Stimulated activated CD4-positive, alpha-beta T cell treated with anti-CD3 and anti-CD28 coated beads, Interleukin-4, amount 100 ng/mL, for 24 hours (primary cell): ENCODE measurements around the gene WNT9B.

ENCODE experiments used
- DNase-seq: peaks from one replicate; pipeline ENCODE4 v3.0.0-alpha.2; 2020

The WNT9B gene

GRCh38 chr17:46851029-46851741 lies at the start of gene WNT9B:
Gene WNT9B (plus strand): TSS chr17:46851583. CDS start chr17:46851639, 56 bp downstream.
- no peak for DNase-seq

- DNase-seq: no peak
These were observed 48.6 kb upstream of the WNT9B start for GRCh38 chr17:46802800-46803199.

- DNase-seq: no peak
These were observed 47.8 kb upstream of the WNT9B start for GRCh38 chr17:46803544-46803943.

GRCh38 chr17:46805771-46806170 lies 45.6 kb upstream of the WNT9B start:
- DNase-seq: no peak

- DNase-seq: no peak
These were observed 42.2 kb upstream of the WNT9B start for GRCh38 chr17:46809110-46809571.

GRCh38 chr17:46810837-46811236 lies 40.5 kb upstream of the WNT9B start:
- DNase-seq: no peak

- DNase-seq: no peak
These were observed 39.3 kb upstream of the WNT9B start for GRCh38 chr17:46811978-46812583.

GRCh38 chr17:46812624-46813318 lies 38.6 kb upstream of the WNT9B start:
- no peak for DNase-seq

GRCh38 chr17:46813920-46814319 lies 37.5 kb upstream of the WNT9B start:
- no peak for DNase-seq

GRCh38 chr17:46814446-46814845 lies 36.9 kb upstream of the WNT9B start:
- no peak for DNase-seq

GRCh38 chr17:46815474-46816353 lies 35.7 kb upstream of the WNT9B start:
- no peak for DNase-seq

GRCh38 chr17:46817151-46817900 lies 34.1 kb upstream of the WNT9B start:
- DNase-seq: no peak

GRCh38 chr17:46817901-46818209 lies 33.5 kb upstream of the WNT9B start:
- no peak for DNase-seq

GRCh38 chr17:46818316-46818928 lies 33.0 kb upstream of the WNT9B start, which contains the start of gene WNT3:
Gene WNT3 (minus strand): TSS chr17:46818692. CDS start chr17:46818597, 95 bp downstream.
- DNase-seq: peak; percentile 50

- no peak for DNase-seq
These were observed 32.2 kb upstream of the WNT9B start for GRCh38 chr17:46818929-46819859.

GRCh38 chr17:46819906-46820351 lies 31.5 kb upstream of the WNT9B start:
- no peak for DNase-seq

GRCh38 chr17:46820592-46821450 lies 30.6 kb upstream of the WNT9B start:
- DNase-seq: no peak

GRCh38 chr17:46821482-46822387 lies 29.6 kb upstream of the WNT9B start:
- DNase-seq: no peak
